NB4 (cell line): ENCODE data around the gene SEMA4B.

ENCODE experiments used
- DNase-seq: peaks from one replicate; pipeline ENCODE4 v3.0.0; 2010; ENCODE audit warnings: low read depth
- H3K4me3 ChIP-seq: one replicate; pipeline ENCODE4 v1.5.1; 2011; ENCODE audit warnings: mild to moderate bottlenecking, low read depth, low read length, moderate library complexity
- MYC ChIP-seq: IDR thresholded peaks from 2 replicates; pipeline ENCODE4 v1.6.1; 2011; ENCODE audit warnings: low read depth, low read length
- POLR2A ChIP-seq: IDR thresholded peaks from 2 replicates; pipeline ENCODE4 v1.6.1; 2011; ENCODE audit warnings: mild to moderate bottlenecking; ENCODE audit not compliant: insufficient read length; ENCODE audit errors: extremely low read depth
- TF ChIP-seq, protein P1 (sequence below): IDR thresholded peaks from 2 replicates; pipeline ENCODE4 v1.6.1; 2011; ENCODE audit warnings: low read depth, low read length
- TF ChIP-seq, protein P2 (sequence below): IDR thresholded peaks from one replicate; pipeline ENCODE4 v1.5.1; 2012; ENCODE audit warnings: low read depth, low read length

Gene SEMA4B

DNA sequence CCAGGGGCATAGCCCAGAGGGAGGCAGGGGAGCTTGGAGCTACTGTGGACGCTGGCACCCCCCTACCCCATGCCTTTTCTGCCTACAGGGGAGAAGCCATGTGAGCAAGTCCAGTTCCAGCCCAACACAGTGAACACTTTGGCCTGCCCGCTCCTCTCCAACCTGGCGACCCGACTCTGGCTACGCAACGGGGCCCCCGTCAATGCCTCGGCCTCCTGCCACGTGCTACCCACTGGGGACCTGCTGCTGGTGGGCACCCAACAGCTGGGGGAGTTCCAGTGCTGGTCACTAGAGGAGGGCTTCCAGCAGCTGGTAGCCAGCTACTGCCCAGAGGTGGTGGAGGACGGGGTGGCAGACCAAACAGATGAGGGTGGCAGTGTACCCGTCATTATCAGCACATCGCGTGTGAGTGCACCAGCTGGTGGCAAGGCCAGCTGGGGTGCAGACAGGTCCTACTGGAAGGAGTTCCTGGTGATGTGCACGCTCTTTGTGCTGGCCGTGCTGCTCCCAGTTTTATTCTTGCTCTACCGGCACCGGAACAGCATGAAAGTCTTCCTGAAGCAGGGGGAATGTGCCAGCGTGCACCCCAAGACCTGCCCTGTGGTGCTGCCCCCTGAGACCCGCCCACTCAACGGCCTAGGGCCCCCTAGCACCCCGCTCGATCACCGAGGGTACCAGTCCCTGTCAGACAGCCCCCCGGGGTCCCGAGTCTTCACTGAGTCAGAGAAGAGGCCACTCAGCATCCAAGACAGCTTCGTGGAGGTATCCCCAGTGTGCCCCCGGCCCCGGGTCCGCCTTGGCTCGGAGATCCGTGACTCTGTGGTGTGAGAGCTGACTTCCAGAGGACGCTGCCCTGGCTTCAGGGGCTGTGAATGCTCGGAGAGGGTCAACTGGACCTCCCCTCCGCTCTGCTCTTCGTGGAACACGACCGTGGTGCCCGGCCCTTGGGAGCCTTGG is 27.0 kb downstream of the SEMA4B start:
- no peak for DNase-seq
- no peak for TF ChIP-seq POLR2A
- no peak for TF ChIP-seq MYC
- TF ChIP-seq, protein P1, sequence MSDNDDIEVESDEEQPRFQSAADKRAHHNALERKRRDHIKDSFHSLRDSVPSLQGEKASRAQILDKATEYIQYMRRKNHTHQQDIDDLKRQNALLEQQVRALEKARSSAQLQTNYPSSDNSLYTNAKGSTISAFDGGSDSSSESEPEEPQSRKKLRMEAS, result no peak
- TF ChIP-seq, protein P2, sequence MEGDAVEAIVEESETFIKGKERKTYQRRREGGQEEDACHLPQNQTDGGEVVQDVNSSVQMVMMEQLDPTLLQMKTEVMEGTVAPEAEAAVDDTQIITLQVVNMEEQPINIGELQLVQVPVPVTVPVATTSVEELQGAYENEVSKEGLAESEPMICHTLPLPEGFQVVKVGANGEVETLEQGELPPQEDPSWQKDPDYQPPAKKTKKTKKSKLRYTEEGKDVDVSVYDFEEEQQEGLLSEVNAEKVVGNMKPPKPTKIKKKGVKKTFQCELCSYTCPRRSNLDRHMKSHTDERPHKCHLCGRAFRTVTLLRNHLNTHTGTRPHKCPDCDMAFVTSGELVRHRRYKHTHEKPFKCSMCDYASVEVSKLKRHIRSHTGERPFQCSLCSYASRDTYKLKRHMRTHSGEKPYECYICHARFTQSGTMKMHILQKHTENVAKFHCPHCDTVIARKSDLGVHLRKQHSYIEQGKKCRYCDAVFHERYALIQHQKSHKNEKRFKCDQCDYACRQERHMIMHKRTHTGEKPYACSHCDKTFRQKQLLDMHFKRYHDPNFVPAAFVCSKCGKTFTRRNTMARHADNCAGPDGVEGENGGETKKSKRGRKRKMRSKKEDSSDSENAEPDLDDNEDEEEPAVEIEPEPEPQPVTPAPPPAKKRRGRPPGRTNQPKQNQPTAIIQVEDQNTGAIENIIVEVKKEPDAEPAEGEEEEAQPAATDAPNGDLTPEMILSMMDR, result no peak
- H3K4me3 ChIP-seq, result no peak overlapping the region

DNA sequence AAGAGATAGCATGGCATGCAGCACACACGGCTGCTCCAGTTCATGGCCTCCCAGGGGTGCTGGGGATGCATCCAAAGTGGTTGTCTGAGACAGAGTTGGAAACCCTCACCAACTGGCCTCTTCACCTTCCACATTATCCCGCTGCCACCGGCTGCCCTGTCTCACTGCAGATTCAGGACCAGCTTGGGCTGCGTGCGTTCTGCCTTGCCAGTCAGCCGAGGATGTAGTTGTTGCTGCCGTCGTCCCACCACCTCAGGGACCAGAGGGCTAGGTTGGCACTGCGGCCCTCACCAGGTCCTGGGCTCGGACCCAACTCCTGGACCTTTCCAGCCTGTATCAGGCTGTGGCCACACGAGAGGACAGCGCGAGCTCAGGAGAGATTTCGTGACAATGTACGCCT is 27.8 kb downstream of the SEMA4B start:
- no peak for TF ChIP-seq MYC
- TF ChIP-seq, protein P2, result no peak
- TF ChIP-seq, protein P1, result no peak
- TF ChIP-seq POLR2A, result no peak
- DNase-seq, result no peak
- no peak overlapping the region for H3K4me3 ChIP-seq

DNA sequence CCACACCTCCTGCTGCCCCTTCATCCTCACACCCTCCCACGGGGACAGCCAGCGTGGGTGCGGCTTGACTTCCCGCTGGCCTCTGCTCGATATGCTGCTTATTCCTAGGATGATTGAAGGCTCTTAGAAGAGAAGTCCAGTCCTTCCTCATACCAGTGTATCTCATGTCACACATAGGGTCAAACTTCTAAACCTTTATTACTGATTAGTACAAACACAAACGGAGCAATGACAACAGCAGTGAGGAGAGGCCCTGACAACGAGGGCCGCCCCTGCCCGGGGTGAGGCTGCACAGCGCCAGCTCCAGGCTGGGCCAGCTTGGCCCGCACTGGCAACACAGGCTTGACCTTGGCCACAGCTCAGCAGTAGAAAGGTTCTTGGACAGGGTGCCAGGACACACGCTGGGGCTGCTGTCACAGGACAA is 29.0 kb downstream of the SEMA4B start:
- H3K4me3 ChIP-seq, result no peak overlapping the region
- TF ChIP-seq, protein P2, result no peak
- TF ChIP-seq POLR2A, result no peak
- no peak for TF ChIP-seq MYC
- TF ChIP-seq, protein P1, result no peak
- no peak for DNase-seq

DNA sequence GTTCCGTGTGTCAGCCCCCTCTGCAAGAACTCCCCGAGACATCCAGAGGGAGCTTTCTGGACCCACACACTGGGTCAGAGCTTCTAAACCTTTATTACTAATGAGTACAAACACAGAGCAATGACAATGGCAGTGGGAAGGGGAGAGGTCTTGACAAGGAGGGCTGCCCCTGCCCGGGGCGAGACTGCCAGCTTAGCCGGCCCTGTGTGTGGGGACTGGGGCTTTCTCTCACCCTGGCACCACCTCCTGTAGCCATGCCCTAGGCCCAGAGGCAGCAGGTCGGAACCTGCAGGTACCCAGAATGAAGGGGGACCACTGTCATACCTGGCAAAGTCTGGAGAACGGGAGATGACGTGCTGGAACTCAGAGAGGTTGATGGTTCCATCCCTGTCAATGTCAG is 29.5 kb downstream of the SEMA4B start:
- no peak overlapping the region for H3K4me3 ChIP-seq
- DNase-seq, result no peak
- TF ChIP-seq, protein P2, result no peak
- TF ChIP-seq, protein P1, result no peak

DNA sequence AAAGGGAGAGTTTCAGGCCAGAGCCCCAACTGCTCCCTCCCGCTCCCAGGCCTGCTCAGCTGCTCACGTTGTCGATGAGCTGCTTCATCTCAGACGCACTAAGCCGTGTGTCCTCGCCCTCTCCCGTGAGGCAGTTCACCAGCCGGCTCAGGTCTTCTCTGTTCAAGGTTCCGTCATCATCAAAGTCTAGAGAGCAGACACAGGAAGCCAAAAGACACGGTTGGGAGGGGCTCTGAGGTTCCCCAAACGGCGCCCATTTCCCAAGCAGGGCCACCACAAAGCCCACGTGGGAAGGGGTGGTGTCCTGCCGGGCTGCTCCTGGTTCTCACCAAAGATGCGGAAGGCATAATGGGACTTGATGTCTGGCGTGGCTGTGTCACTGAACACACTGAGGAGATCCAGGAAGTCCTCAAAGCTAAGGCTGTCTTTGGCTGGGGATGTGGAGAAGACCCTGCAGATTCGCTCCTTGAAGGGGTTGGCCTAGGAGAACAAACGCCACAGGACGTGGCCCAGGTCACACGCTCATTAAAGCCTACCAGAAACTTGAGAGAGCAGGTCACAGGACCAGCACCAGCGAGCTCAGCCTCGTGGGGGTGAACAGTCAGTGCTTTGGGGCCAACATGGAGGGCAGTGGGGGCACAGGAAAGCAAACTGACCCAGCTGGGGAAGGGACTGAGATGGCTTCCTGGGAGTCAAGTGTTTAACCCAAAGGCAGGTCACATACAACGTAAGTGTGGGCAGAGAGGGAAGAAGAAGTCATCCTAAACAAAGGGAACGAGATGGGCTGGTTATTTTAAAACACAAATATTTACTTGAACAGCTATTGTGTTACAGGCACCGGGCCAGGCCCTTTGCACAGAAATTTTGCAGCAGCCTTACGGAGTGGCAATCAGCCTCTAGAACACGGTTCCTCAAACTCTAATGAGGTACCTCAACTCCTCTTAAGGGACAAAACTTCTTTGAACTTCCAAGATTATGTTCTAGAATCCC is 30.2 kb downstream of the SEMA4B start:
- TF ChIP-seq, protein P1, result no peak
- no peak for TF ChIP-seq MYC
- TF ChIP-seq, protein P2, result no peak
- TF ChIP-seq POLR2A, result no peak

More for the DNA sequence above, 30.2 kb downstream of the SEMA4B start:
- no peak overlapping the region for H3K4me3 ChIP-seq
- no peak for DNase-seq
